SK-N-MC (cell line): ENCODE data around the gene MPRIP.

Source experiments
- EZH2 ChIP-seq: fragments of 200-600 bp; sonication (generic); IDR thresholded peaks from one replicate; pipeline ENCODE4 v1.6.1; 2017; ENCODE audit warnings: antibody characterized with exemption
- POLR2AphosphoS5 ChIP-seq: IDR thresholded peaks from 2 replicates; pipeline ENCODE4 v1.6.1; 2012; ENCODE audit warnings: mild to moderate bottlenecking, low read depth, low read length, borderline replicate concordance

GRCh38 chr17:17062356-17062755, 20.1 kb downstream of the MPRIP start:
- TF ChIP-seq EZH2 (no peak), POLR2AphosphoS5 (no peak)
